ENCODE results near the gene TOR1B.

DNA sequence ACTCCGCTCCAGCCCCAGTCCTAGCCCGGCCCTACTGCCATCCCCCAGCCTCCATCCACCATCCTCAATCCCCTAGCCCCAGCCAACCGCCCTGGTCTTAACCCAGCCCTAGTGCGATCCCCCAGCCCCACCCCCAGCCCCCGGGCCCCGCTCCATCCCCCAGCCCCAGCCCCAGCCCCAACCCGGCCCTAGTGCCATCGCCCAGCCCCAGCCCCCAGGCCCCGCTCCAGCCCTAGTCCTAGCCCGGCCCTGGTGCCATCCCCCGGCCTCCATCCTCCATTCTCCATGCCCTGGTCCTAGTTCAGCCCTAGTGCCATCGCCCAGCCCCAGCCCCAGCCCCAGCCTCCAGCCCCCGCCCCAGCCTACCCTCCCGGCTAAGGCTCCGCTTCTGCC, 20.6 kb downstream of the TOR1B start:
- TF ChIP-seq CTCF (IDR thresholded peaks at IDR 0.05): no peak
- TF ChIP-seq POLR2A (IDR thresholded peaks at IDR 0.05): no peak
- TF ChIP-seq EP300 (IDR thresholded peaks at IDR 0.05): no peak

Measured in tibial nerve (tissue), 4 donors.